Measurements from ENCODE around the gene MAB21L2. TPM values are rescaled to one million over a fixed set of nuclear protein-coding genes. Genes with fewer than 3 reads are reported as not detected.

Gene MAB21L2
- total RNA-seq, 4 donors from 2014 or later: not detected

- no peak for DNase-seq (ENCODE audit: low spot score in 2 of 2)
- no peak for TF ChIP-seq POLR2AphosphoS5 (IDR thresholded peaks at IDR 0.05)
- no peak for TF ChIP-seq CTCF (IDR thresholded peaks at IDR 0.05)
- WGBS: 96% methylated on average over 7 of the region's 7 CpGs
- H3K4me3 ChIP-seq: no peak overlapping the region
- no peak overlapping the region for H3K27ac ChIP-seq
- peaks cover 10% of the 10 kb centered on the region for H3K9me3 ChIP-seq
- peaks cover 17% of the 10 kb centered on the region for H3K36me3 ChIP-seq
- no peaks in the 10 kb centered on the region for H3K4me1 ChIP-seq
- H3K27me3 ChIP-seq: no peaks in the 10 kb centered on the region
These were observed 820 bp upstream of the MAB21L2 start for GRCh38 chr4:150581056-150581605.

GRCh38 chr4:150581641-150582051 lies 305 bp upstream of the MAB21L2 start:
- Histone ChIP-seq H3K9me3 (peaks cover 10% of the 10 kb centered on the region), H3K27ac (no peak overlapping the region), H3K4me1 (no peaks in the 10 kb centered on the region), H3K27me3 (no peaks in the 10 kb centered on the region), H3K4me3 (no peak overlapping the region), H3K36me3 (peaks cover 17% of the 10 kb centered on the region)
- WGBS: 84% methylated on average over 13 of the region's 13 CpGs
- no peak for TF ChIP-seq CTCF (IDR thresholded peaks at IDR 0.05)
- TF ChIP-seq POLR2A (IDR thresholded peaks at IDR 0.05): no peak
- no peak for TF ChIP-seq EP300 (IDR thresholded peaks at IDR 0.05)
- no peak for TF ChIP-seq POLR2AphosphoS5 (IDR thresholded peaks at IDR 0.05)
- no peak for DNase-seq (ENCODE audit: low spot score in 2 of 2)

- H3K36me3 ChIP-seq: peaks cover 17% of the 10 kb centered on the region
- no peaks in the 10 kb centered on the region for H3K4me1 ChIP-seq
- H3K27me3 ChIP-seq: no peaks in the 10 kb centered on the region
- WGBS: 77% methylated on average over 31 of the region's 32 CpGs
- H3K4me3 ChIP-seq: peak overlapping the region; percentile 36
- H3K9me3 ChIP-seq: peaks cover 10% of the 10 kb centered on the region
- H3K27ac ChIP-seq: no peak overlapping the region
- DNase-seq (ENCODE audit: low spot score in 2 of 2): no peak
- TF ChIP-seq POLR2AphosphoS5 (IDR thresholded peaks at IDR 0.05) (no peak), POLR2A (IDR thresholded peaks at IDR 0.05) (no peak)
These were observed 929 bp downstream of the MAB21L2 start for GRCh38 chr4:150582873-150583286.

- H3K27ac ChIP-seq: no peak overlapping the region
- peaks cover 20% of the 10 kb centered on the region for H3K36me3 ChIP-seq
- WGBS: 63% methylated on average over 42 of the region's 66 CpGs
- TF ChIP-seq EP300 (IDR thresholded peaks at IDR 0.05) (no peak), POLR2A (IDR thresholded peaks at IDR 0.05) (no peak), CTCF (IDR thresholded peaks at IDR 0.05) (no peak), POLR2AphosphoS5 (IDR thresholded peaks at IDR 0.05) (no peak)
- peaks cover 10% of the 10 kb centered on the region for H3K9me3 ChIP-seq
- peak in 1 of 2 donors; percentile 52 for DNase-seq (ENCODE audit: low spot score in 2 of 2)
- H3K4me3 ChIP-seq: peak overlapping the region; percentile 36
- H3K27me3 ChIP-seq: no peaks in the 10 kb centered on the region
- H3K4me1 ChIP-seq: no peaks in the 10 kb centered on the region
These were observed 1.5 kb downstream of the MAB21L2 start for GRCh38 chr4:150583287-150584110.

- H3K27me3 ChIP-seq: no peaks in the 10 kb centered on the region
- no peak for TF ChIP-seq POLR2A (IDR thresholded peaks at IDR 0.05)
- TF ChIP-seq POLR2AphosphoS5 (IDR thresholded peaks at IDR 0.05): no peak
- no peak for TF ChIP-seq EP300 (IDR thresholded peaks at IDR 0.05)
- H3K27ac ChIP-seq: no peak overlapping the region
- no peak for DNase-seq (ENCODE audit: low spot score in 2 of 2)
- H3K9me3 ChIP-seq: peaks cover 10% of the 10 kb centered on the region
- 87% methylated on average over 11 of the region's 11 CpGs for WGBS
- peak overlapping the region; percentile 36 for H3K4me3 ChIP-seq
- no peaks in the 10 kb centered on the region for H3K4me1 ChIP-seq
- peaks cover 23% of the 10 kb centered on the region for H3K36me3 ChIP-seq
These were observed 2.4 kb downstream of the MAB21L2 start for GRCh38 chr4:150584111-150584915.

- Histone ChIP-seq H3K4me3 (no peak overlapping the region), H3K27ac (no peak overlapping the region), H3K27me3 (no peaks in the 10 kb centered on the region), H3K36me3 (peaks cover 22% of the 10 kb centered on the region), H3K9me3 (peaks cover 7% of the 10 kb centered on the region), H3K4me1 (no peaks in the 10 kb centered on the region)
- 97% methylated on average over 1 of the region's 1 CpG for WGBS
- TF ChIP-seq CTCF (IDR thresholded peaks at IDR 0.05): no peak
- DNase-seq (ENCODE audit: low spot score in 2 of 2): no peak
These were observed 3.7 kb downstream of the MAB21L2 start for GRCh38 chr4:150585611-150586010.
